GM21528 (cell line): ENCODE data around the gene CTSH.
"Not testable (repeated sequence)": the region's sequence is repeated elsewhere in the genome, so short reads cannot be mapped to it uniquely, and the experiment has no call there.

Source experiments
- ATAC-seq: cut with Tn5 transposase; IDR thresholded peaks from one replicate; pipeline ENCODE4 v1.9.1; 2021; ENCODE audit warnings: mild to moderate bottlenecking, moderate library complexity; ENCODE audit not compliant: unreplicated experiment, low FRiP score

Gene CTSH

DNA sequence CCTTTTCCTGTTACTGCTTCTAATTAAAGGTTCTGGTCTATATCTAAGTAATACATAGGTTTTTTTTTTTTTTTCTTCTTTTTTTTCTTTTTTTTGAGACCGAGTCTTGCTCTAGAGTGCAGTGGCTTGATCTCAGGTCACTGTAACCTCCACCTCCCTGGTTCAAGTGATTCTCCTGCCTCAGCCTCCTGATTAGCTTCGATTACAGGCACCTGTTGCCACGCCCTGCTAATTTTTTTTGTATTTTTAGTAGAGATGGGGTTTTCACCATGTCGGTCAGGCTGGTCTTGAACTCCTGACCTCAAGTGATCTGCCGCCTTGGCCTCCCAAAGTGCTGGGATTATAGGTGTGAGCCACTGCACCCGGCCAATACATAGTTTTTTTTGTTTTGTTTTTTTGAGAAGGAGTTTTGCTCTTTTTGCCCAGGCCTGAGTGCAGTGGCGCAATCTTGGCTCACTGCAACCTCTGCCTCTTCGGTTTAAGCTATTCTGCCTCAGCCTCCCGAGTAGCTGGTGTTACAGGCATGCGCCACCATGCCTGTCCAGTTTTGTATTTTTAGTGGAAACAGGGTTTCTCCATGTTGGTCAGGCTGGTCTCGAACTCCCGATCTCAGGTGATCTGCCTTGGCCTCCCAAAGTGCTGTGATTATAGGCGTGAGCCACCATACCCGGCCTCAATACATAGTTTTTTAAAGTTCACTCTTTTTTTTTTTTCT is 43.9 kb downstream of the CTSH start:
- not testable (repeated sequence) for ATAC-seq

DNA sequence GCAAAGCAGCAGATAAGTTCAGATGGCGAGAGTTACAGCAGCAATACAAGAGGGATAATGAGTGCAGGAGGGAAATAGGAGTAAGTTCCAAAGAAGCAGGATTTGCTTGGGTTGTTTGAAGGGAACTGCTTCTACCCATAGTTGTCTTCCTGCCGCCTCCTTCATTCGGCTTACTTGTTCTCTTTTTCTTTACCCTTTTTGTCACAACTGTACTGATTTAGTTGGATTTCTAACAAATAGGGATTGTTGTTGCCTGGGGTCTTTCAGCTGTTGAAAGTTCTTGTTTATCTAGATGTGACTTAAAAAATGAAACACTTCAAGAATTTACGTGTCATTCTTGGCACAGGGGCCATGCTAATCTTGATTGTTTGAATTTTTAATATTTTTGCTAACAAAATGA is 46.3 kb downstream of the CTSH start:
- no peak for ATAC-seq

DNA sequence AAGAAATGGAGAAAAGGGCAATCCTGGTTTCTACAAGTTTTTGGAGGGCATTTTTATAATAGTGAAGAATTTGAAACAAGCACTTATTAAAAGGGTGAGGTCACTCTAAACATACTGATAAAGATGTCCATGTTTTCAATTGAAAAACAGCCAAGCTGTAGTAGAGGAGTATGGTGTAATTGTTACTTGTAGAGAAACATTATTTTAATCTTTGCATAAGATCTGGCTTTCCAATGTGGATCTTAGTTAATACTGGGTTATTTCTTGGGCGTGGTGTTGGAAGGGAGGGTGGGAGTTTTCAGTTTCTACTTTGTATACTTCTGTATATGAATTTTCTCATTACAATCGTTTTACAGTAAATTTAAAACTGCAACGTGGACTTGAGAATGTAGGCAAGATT is 49.4 kb downstream of the CTSH start:
- ATAC-seq = no peak

DNA sequence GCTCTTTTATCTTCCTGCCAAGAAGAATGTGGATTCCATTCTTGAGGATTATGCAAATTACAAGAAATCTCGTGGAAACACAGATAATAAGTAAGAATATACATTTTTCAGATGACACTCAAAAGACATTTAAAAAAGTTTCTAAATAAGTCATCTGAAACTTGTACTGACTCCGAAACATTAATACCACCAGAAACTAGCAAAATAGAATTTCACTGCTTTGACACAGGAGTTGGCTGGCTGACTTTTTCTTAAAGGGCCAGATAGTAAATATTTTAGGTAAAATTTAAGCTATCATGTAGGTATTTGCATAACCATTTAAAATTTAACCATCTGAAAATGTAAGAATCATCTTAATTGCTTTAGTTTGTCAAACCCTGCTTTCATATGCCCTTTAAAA is 51.3 kb downstream of the CTSH start:
- no peak for ATAC-seq

DNA sequence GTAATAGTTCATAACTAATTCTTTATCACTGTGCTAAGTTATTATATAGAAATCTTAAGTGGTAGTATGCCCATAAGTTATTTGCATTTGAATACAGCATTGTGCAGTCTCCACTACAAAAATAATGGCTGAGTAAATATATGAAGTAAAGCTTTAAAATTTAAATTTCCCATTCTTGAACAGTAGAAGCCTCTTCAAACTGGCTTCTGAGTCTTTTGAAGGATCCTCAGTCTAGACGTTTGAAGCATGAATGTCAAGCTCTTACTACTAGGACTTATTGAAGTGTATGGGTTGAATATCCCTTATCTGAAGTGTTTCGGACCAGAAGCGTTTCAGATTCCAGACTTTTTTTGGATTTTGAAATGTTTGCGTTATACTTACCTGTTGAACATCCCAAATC is 55.8 kb downstream of the CTSH start:
- ATAC-seq = no peak

DNA sequence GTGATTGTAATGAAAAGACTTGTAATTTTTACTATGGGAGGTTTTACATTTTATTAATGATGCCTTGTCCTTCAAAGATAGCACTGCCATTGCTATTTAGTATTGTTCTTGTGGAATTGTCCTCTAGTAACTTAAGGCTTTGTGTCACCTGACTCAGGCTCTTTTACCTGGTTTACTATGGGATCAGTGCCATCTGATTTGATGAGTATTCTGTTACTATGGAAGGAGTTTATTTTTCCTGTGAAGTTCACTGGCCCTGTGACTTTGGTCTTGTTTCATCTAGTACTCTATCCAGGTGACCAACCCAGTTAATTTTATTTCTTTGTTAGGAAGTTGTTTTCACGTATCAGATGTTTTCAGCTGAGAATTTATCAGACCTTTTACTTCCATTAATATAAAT is 63.2 kb downstream of the CTSH start:
- ATAC-seq = no peak

DNA sequence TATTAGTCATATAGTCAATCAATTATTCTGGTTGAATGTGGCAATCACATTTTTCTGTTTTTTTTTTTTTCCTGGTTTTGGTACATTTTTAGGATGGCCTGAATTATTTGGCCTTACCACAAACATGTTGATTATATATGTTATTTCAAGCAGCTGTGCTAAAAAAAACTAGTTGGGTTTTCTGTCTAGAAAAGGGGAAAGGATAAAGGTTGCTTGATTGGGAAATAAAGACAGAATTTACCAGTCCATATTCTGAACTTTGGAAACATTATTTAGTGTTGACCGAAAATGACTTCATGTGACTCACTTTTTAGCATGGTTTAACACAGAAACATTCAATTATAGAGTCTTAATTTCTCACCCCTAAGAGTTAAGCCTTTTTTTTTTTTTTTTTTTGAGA is 64.0 kb downstream of the CTSH start:
- ATAC-seq = no peak

DNA sequence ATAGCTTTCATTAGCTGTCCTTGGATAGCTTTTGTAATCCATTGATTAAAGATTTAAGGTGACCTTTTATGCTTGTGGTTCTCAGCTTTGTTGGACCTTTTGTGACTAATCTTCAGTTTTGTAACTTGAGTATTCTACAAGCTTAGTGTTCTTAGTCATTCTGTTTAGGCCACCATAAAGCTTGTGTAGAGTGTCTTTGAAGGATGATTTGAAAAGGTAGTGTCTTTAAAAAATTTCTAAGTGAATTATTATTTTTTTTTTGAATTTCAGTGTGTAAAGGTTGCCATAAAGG is 64.7 kb downstream of the CTSH start:
- no peak for ATAC-seq

DNA sequence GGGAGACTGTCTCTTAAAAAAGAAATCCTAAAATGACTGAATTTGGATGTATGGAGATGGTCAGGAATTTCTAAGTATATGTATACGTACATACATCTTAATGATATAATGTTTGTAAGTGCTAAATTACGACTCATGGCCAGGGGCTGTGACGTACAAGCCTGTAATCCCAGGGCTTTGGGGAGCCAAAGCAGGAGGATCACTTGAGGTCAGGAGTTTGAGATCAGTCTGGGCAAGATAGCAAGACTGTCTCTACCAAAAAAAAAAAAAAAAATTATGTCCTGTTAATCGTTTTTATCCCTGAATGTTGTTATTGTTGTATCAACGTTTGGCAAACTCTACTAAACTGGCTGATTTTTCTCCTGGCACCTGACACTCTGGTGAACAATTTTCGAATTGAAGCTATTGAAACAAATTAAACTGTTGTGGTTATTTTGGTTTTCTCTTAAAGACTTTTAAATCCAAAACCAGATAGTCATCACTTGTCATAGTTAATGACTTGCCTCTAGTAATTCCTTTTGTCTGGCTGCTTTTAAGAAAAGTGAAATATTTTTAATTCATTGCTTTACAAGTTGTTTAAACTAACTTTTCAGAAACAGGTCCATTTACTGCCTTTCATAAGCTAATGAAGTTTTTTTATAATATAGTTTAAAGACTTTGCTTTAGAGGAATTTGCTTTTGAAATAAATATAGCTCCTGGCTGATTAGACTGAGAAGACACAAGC is 65.2 kb downstream of the CTSH start:
- no peak for ATAC-seq

DNA sequence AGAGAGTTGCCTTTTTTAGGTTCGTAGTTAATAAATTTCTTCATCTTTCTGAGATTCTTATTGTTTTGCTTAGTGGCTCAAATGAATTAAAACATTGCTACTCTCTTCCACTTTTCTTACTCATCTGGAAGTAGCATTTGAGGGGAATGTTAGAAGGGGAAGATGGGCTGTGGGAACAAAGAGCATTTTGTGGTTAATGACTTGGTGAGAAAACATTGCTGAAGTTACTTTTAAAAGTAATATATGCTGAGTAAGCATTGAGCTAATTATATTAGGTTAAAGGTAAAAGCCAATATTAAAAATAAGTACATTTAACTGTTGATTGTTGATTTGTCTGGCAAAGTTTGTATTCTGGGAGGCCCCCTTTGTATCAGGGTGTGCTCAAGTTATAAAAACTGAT is 66.5 kb downstream of the CTSH start:
- ATAC-seq = no peak

DNA sequence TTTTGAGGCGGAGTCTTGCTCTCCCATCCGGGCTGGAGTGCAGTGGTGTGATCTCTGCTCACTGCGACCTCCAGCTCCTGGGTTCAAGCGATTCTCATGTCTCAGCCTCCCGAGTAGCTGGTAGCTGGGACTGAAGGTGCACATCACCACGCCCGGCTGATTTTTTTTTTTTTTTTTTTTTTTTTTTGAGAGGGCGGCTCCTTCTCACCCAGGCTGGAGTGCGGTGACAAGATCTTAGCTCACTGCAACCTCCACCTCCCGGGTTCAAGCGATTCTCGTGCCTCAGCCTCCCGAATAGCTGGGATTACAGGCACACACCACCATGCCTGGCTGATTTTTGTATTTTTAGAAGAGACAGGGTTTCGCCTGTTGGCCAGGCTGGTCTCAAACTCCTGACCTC is 67.9 kb downstream of the CTSH start:
- not testable (repeated sequence) for ATAC-seq

DNA sequence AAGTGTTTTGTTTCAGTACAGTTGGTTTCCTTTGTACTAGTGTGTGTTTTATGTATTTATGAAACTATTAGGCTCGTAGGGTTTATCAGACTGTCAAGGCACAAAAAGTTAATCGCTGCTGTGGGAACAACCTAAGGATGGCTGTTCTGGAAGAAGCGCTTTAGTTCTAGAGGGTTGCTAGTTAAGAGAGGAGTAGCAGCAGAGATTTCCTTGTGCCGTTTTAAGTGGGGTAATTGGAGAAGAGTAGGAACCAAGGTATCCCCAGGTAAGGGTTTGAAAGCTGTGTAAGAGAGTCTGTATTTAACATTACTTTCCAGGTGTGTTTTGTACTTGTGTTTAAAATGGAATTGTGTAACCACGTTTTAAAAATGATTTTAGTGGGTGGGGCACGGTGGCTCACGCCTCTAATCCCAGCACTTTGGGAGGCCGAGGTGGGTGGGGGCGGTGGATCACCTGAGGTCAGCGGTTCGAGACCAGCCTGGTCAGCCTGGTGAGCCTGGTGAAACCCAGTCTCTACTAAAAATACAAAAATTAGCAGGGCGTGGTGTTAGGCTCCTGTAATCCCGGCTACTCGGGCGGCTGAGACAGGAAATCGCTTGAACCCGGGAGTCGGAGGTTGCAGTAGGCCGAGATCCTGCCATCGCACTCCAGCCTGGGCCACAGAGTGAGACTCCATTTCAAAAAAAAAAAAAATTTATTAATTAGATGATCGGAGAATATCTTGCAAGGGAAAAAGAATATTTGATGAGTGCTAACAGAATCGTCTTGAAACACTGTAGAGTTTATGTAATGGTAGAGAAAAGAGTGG is 69.5 kb downstream of the CTSH start:
- ATAC-seq = no peak

DNA sequence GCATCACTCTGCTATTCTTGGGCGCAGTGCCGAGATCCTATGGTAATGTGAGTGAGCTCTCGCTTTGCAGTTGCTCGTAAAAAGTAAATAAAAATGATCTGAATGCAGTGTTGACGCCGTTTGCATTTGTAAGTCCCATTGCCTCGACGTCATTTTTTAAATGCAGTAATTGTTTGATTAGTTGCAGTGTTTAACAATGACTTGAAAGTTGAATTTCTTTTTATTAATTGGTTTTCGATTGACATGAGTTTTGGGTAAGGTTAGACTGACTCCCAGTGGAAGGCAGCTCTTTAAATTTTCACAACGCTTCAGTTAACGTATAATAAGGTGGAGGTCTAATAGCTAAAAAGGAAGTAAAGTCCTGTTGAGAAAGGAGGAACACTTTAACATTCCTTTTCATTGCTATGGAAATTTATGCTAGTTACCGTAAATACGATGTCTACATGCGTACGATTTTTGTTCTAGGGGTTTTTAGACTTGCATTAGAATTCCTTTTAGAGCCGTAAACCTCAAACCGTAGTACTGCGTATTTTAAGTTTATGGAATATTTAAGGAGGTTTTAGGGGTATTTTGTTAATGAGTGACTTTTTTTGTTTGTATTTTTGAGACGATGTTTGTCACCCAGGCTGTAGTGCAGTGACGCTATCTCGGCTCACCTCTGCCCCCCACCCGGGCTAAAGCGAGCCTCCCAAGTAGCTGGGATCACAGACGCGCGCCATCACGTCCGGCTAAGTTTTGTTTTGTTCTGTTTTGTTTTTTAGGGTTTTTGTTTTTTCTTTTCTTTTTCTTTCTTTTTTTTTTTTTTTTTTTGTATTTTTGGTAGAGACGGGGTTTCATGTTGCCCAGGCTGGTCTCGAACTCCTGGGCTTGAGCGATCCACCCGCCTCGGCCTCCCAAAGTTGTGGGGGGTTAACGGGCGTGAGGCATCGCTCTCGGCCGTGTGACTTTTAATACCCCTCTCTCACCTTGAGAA is 70.8 kb downstream of the CTSH start:
- no peak for ATAC-seq

DNA sequence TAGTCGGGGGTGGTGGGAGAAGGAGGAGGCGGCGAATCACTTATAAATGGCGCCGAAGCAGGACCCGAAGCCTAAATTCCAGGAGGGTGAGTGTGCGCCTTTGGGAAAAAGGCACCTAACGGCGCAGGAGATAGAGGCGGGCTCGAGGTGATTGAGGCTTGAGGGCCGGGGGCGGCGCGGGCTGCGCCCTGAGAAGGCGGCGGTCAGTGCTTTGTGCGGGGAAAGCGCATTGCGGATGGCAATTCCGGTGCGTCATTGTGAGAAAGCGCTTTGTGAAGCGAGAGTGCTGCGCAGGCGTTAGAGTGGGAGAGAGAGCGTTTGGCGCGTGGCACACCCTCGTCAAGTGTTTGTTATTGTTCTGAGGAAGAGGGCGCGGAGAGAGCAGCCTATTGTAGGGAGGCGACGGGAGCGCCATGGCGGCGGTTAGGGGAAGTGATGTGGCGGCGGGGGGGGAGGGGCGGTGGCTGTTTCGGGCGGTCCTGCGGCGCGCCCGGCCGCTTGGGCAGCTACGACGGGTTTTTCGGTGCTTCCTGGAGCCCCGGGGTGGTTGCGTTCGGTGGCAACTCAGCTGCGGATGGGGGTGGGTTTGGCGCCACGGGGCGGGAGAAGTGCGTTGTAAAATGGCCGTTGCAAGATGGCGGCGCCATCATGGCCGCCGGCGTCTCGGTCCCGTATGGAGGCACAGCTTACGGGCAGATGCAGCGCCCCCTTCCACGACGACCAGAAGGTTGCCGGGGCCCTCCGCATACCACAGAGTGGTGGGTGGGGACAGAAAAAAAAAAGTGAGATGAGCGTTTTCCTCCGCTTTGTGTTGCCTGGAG is 71.7 kb downstream of the CTSH start:
- peak; percentile 72 for ATAC-seq

DNA sequence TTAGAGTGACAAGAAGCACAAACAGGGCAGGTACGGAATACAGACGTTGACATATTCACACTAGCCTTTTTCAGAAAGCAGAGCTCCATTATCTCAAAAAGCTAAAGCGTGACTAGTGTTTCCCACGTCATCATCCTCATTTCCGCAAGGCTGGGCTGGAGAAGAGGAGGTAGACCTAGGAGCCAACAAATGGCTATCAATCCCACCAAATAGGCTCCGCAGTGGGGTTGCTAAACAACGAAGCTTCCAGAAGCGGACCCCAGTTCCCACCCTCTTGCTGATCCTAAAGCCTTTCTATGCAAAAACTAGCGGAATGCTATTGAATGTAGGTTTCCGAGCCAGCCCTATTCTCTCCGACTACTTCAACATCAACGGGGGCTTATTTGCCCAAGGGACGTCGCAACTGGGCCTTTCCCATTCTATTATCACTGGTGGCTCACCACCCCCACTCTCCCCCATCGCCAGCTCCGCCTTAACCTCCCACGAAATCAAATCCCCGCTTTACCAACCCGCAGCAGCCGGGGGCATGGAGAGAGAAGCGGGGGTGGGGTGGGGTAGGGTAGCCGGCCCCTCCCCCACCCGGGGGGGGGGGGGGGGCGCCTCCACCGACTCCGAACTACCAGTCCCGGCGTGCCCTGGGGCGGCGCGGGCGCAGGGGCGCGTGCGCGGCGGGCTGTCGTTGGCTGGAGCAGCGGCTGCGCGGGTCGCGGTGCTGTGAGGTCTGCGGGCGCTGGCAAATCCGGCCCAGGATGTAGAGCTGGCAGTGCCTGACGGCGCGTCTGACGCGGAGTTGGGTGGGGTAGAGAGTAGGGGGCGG is 72.5 kb downstream of the CTSH start, which contains the start of gene MORF4L1:
Gene MORF4L1 (plus strand): TSS at position 736 of the 817 bp plus-strand sequence. CDS start 128 bp downstream, outside the sequence.
- peak; percentile 79 for ATAC-seq

DNA sequence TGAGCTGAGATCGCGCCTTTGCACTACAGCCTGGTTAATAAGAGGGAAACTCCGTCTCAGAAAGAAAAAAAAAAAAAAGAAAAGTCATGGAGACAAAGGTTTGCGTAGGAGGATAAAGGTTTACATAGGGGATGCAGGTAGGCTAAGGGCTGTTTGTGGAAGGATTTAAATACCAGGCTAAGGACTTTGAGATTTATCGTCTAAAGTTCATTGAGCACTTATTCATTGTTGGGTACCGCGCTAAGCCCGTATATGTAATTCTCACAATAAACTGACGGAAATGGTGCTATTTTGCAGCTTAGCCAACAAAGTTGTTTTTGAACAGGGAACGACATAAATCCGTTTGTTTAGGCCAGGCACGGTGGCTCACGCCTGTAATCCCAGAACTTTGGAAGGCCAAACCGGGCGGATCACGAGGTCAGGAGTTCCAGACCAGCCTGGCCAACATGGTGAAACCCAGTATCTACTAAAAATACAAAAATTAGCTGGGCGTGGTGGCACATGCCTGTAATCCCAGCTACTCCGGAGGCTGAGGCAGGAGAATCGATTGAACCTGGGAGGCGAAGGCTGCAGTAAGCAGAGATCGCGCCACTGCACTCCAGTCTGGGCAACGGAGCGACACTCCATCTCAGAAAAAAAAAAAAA is 73.2 kb downstream of the CTSH start:
- not testable (repeated sequence) for ATAC-seq
